GM21825 (cell line): Measurements from ENCODE around the gene GPC2.

Experiments used
- ATAC-seq: cut with Tn5 transposase; IDR thresholded peaks from one replicate; pipeline ENCODE4 v1.9.1; 2021; ENCODE audit warnings: mild to moderate bottlenecking, moderate library complexity; ENCODE audit not compliant: unreplicated experiment

GPC2 gene

DNA sequence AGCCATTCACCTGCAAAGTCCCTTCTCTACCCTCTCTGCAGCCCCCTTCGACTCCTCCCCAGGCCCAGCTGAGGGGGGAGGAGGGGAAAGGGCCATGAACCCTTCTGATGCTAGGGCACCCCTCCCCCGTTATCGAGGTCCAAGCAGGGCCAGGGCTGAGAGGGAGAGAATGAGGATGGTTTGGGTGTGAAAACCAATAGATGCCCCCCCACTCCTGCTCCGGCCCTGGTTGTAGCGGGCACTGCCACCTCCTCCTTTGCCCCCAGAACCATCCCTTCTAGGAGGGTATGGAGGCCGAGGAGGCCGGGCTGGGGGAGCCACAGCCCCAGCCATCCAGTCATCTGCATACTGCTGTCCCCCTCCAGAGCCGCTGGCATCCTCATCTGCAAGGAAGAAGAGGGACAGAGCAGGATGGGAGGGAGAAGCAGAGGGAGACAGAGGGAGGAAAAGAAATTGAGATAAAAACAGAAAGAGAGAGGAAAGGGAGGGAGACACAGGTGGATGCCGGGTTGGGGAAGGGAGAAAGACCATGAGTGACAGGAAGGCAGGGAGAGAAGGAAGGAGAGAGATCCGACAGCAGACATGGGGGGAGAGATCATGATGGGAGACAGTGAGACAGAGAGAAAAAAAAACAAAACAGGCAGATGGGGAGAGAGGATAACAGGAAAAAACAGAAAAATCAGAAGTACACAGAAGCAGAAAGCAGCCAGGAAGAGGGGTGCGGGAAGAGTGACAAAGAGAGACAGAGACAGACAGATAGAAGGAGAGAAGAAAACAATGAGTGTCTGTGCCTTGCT lies 6.9 kb downstream of the GPC2 start:
- ATAC-seq, result no peak

DNA sequence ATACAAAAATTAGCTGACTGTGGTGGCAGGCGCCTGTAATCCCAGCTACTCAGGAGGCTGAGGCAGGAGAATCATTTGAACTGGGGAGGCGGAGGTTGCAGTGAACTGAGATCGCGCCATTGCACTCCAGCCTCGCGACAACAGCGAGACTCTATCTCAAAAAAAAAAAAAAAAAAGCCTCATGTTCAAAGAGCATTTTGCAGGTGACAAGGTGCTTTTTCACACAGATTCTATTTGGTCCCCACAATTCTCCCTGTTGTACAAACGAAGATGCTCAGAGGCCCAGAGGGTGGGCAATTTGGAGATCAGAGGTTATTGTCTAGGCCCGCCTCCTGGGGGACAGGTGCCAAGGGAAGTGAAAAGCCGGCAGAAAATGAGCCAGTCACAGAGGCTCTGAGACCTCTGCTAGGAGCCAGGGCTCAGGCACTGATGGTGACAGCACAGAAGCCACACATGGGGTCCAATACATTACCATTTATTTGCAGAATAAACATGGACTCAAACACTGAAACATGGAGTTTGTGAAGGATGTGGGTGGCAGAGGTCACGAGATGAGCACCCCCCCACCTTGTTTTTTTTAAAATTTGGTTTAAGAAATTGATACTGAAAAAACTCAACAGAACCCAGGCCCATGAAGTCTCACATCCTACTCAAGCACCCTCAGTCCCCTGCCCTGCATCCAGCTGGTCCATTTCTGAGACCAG lies 7.9 kb downstream of the GPC2 start:
- ATAC-seq, result no peak

DNA sequence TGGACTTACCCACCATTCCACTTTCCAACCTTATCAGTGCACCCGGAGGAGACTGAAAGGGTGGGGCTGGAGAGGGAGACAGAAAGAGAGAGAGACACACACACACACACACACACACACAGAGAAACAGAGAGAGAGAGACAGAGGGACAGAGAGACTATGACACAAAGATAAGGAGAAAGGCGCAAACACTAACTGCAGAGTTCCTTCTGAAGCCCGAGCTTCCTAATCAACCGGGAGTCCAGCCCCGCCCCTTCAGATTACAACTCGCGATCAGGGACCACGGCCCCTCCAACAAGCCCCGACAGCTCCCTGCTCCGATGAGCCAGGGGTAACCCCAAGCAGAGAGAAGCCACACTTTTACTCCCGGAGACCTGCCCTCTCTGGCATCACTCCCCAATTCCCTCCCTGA lies 9.3 kb downstream of the GPC2 start:
- no peak for ATAC-seq

DNA sequence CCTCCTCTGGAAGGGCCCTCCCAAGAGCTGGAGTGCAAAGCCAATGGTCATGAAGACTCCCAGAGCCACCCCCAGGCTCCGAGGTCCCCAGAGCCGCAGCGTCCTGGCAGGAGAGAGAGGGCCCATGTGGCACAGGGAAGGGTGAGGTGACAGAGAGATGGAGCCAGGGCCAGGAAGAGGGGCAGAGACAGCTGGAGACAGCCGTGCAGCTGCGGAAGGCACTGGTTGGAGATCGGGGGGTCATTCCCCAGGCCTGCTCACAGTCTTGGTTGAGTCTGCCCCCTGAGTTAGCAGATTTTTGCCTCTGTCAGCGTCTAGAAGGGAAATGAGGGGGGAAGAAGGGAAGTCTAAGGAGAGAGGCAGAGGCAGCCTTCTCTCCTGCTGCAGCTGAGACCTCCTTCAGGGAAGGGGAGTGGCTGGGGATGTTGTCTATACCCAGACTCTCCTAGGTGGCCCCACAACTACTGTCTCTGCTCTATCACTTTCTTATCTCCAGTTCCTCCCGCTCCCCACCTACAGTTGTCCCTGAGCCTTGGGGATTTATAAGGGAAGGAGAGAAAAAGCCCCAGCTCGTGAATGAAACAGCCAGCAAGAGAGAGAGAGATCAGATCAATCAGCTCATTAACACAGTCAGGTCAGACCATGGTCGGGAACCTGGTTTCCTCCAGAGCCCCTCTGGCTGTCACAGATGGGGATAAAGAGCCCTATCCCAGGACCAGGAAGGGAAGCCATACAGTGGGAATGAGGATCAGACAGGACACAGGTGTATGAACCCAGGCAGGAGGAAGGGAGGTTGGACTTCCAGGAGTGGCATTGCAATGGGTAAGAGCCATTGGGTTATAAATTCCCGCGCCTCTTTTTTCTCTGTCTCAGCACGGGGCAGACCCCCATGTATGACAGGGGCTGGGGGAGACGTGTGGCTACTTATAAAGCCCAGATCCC lies 9.9 kb downstream of the GPC2 start:
- no peak for ATAC-seq

DNA sequence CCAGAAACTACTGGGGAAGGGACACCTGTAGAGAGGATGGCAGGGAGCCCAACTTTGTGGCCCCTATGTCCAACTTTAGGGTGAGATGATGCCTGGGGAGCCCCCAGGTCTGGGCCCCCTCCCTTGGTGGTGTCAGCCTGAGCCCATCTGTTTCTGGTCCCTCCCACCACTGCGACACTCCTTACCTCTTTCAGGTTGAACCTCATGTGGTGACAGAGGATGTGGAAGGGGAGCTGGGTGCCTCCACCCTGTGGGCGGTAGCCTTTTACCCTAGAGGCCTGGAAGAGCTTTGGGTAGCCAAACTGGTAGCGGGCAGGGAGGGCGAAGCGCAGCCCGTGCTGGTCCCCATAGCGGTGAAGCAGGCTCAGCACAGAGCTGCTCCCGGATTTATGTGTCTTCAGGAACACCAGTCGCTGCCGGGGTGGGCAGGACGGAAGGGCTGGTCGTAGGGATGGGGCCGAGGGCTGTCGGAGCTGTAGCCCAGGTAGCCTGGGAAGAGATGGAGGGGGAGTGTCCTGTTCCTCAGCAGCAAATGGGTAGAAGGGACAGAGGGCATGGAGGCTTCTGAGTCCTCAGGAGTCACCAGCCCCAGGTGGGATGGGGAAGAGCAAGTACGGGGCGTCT lies 10.8 kb downstream of the GPC2 start:
- ATAC-seq, result no peak

DNA sequence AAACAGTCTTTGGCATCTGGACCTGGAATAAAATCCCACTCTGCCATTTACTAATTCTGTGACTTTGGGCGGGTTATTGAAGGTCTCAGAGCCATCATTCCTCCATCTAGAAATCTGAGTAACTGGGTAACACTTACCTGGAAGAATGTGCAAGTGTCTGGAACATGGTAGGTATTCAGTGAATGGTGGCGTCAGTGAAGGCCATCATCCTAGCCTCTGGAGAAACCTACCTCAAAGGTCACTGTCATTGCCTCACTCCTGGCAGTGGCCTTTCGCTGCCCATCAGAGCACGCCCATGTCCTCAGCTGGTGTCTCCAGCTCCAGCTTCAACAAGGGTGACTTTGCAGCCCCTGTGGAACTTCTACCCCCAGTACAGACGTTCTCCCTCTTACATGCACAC lies 13.3 kb downstream of the GPC2 start:
- no peak for ATAC-seq

DNA sequence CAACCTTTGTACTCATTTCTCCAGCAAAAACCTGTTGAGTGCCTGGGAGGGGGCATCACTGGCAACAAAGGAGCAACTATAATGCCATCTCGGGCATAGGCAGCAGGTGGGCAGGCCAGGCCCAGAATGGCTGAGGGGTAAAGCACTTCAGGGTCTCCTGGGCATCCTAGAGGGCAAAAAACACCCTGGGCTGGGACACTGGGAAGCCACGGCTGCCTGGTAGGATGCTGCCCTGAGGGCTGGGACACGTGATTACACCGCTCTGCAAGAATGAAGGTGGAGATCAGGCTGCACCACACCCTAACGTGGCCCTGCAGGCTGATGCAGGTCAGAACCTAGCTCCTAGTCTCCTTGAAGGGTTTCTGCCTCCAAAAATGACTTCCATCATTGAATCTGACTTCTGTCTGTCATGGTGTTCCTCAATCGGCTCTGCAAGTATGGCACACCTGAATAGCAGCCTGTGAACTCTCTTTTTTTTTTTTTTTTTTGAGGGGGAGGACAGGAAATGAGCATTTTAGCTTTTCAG lies 14.1 kb downstream of the GPC2 start:
- no peak for ATAC-seq

DNA sequence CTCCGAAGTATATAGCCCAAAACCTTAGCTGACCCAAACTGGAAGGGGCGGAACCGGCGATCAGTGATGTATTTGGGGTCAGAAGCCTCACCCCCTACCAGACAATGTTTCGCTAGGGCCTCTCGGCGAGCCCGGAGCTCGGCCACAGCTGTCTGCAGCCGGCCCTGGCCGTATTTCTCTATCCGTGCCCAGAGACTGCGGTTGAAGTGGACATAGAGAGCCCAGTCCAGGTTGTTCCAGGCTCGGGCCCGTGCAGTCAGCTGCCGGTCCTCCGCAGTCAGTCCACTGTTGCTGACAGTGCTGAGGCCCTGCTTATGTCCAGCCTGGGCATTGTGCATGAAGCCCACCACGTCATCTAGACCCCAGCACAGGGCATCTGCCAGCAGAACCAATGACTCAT lies 17.1 kb downstream of the GPC2 start:
- ATAC-seq, result no peak

DNA sequence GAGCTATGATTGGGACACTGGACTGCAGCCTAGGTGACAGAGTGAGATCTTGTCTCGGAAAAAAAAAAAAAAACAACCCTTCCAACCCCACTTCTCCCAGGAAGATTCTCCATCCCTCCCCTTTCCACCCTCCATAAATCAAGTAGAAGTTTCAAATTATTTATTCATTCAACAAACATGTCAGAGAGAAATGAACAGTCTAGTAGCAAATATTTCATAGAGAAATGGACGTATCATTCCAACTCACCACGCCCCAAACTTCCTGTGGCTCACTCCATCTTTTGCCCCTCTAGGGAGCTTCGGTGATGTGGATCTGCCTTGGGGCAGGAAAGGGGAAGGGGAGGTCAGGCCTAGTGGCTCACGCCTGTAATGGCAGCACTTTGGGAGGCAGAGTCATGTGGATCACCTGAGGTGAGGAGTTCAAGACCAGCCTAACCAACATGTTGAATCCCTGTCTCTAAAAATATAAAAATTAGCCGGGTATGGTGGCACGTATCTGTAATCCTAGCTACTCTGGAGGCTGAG lies 18.0 kb downstream of the GPC2 start:
- no peak for ATAC-seq

DNA sequence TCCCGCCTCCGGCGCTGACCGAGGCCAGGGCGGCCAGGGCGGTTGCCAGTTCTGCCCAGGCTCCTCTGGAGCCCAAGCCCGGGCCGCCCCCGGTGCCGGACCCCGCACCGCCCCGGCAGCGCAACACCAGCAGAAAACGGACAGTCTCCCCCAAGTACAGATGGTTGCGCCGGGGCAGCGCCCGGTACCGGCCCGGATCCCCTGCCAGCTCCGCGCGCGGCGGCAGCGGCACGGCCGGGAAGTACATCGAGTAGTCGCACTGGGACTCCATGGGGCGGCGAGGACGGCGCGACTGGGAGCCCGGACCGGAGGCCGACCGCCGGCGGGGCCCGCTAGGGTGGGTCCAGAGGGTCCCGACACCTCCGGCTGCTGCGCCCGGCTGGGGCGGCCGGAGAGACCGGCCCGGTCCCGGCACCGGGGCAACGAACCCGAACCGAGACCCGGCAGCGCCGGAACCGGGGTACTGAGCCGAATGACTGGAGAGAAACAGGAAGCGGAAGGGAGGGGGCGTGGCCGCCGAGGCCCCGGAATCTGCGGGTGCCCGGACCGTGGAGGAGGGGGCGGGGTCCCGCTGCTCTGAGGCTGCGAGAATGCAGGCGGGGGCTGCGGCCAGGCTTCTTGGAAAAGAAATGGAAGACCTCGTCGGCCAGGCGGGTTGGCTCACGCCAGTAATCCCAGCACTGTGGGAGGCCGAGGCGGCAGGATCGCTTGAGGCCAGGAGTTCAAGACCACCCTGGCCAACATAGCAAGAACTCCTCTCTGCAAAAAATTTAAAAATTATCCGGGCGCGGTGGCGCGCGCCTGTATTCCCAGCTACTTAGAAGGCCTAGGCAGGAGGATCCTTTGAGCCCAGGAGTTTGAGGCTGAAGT lies 18.7 kb downstream of the GPC2 start, which contains the start of gene TRAPPC14:
TSS of gene TRAPPC14 (minus strand) at position 495 of the 870 bp plus-strand sequence. CDS start at position 271, 224 bp downstream.
- peak; percentile 77 for ATAC-seq

DNA sequence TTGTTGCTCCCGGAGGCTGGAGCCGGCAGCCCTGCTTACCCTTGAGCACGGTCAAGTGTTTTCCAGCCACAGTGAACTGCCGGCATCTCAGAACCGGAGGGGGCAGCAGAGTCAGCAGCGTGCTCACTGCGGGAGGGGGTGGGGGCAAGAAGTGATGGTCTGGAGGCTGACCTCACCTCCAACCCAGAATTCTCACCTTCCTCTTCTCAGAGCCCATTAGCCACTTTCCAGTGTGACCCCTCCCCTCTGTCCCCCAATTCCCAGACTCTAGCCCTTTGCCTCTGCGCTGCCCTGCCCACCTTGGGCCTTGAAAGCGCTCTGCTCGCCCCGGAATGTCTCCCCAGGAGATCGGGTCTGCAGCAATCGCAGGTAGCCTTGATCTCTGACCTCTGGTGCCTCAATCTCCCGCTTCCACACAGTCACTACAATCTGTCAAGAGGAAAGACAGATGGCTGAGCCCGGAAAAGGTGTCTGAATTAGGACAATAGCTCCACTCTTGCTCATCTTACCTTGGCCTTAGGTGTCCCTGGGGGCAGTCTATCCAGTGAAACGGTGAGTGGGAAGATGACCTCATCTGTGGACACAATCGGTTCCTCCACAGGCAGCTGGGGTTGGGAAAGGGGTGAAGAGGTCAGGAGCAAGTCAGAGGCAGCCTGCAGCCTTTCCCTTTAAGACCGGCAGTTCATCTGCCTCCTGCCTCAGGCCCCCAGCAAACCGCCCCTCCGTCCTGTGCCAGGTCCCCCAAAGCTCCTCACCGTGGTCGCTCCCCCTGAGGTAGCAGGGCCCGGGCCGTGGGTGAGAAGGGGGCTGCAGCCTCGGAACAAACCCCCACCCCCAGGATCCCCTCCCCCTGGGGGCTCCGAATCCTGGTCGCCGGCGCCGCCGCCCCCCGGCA lies 19.6 kb downstream of the GPC2 start:
- ATAC-seq, result no peak

DNA sequence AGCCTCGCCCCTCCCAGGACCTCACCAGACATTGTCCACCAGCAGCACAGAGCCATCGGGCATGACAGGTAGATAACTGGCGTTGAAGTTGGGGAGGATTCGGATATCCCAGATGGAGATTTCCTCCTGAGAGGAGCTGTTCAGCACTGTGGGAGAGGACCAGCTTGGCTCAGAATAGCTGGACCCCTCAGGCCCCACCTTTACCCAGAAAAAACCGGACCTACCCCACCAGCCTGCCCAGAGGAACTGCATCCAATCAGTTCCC lies 20.2 kb downstream of the GPC2 start:
- no peak for ATAC-seq

DNA sequence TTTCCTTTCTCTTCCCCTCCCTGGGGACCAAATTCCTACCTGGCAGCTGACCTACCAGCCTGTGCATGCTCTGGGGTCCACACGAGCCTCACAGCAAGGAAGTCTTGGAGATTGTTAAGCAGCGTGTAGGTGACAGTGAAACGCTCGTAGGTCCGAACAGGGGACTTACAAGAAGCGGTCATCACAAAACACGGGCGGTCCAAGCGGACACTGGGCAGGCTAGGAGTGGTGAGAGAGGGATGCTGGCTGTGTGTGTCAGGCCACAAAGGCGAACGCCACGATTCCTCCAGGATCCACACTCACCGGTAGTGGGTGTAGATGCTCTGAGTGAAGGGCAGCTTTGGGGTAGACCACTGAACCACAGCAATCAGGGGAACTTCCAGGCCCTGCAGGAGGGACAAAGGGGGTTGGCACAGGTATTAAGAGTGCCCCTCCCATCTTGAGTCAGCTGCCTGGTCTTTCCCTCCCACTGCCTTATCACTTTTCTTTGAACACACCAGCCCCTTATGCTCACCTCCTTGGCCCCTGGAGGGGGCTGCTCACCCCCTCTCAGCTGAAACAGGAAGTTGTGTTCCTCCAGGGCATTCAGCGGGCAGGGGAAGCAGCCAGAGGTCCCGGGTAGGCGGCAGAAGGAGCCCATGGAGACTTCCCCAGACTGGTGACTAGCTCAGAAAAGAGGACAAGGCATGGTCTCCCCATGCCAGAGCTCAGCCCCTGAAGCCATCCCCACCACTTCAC lies 20.7 kb downstream of the GPC2 start:
- no peak for ATAC-seq

DNA sequence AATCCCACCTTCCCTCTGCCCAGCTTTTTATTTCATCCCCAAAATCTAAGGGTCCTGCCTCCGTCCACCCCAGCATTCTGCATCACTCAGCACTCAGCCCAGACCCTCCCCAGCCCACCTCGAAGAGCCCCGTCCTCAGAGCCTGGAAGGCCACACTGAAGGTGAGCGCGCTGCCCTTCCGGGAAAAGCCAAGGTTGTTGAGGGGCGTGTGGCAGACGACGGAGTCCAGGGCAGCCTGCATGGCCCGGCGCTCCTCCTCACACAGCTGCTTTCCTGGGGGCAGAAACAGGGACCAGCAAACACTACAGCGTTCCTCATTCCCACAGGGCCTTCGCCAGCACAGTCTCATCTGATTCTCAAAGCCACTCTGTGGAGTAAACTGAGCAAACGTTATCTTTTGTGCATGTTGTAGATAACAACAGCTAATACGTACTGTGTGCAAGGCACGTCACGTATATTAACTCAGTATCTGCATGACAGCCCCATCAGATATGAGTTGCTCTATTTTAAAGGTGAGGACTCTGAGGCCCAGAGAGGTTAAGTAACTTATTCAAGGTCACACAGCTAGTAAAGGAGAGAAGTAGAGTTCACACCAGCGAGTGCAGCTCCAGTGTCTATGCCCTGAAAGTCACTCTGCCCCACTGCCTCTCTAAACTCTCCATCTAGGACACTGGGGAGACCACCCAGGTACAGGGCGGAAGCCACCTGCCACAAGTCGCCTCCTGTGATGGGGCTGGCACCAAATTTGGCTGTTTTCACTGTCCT lies 21.4 kb downstream of the GPC2 start:
- no peak for ATAC-seq

DNA sequence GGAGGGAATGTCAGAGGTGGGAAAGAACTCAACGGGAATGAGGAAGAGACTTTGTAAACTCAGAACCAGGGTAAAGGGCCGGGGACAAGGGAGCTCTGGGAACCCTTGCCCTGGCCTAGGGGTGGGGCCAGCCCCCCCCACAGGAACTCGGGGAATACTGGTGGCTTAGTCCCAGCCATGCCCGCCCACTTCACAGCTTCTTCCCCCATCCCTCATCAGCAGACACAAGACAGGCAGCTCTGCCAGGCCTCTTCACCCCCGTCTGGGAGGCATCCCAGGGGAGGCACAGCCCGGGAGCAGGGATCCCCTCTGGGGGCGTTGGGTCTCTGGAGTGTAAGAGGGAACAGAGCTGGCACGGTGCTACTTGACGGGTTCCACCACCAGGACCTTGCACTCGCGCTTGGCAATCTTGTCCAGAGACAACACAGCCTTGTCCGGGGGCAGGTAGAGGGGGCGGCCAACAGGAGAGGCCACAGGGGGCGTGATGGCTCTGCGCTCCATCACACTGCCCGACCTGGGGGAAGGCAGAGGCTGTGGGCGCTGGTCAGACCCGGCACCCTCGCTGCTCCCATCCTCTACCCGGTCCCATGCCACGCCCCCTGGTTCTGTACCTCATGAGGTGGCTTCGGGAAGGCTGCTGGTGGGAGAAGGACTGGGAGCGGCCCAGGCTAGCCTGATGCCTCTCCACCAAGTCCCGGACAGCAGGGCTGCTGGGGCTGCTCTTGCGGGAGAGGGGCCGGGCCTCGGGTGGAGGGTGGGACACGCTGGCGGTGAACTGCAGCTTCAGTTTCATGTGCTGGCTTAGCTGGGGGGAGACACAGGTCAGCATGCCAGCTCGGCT lies 22.3 kb downstream of the GPC2 start:
- ATAC-seq, result no peak
